ENCODE measurements around the gene ZNF664. TPM values are rescaled to one million over a fixed set of nuclear protein-coding genes. Genes with fewer than 3 reads are reported as not detected.
A peak's percentile ranks its signal among the peaks of the same experiment; 100 is the strongest.

The ZNF664 gene
- total RNA-seq, 1 donor from 2014 or later = 134 TPM

- no peak for DNase-seq (ENCODE audit: extremely low spot score, unreplicated experiment)
- H3K4me1 Mint-ChIP-seq (ENCODE audit: unreplicated experiment) = peaks cover 56% of the 10 kb centered on the region
- H3K9me3 Mint-ChIP-seq (ENCODE audit: unreplicated experiment) = no peaks in the 10 kb centered on the region
- no peaks in the 10 kb centered on the region for H3K27me3 Mint-ChIP-seq (ENCODE audit: unreplicated experiment)
- H3K27ac Mint-ChIP-seq (ENCODE audit: unreplicated experiment) = peak overlapping the region; percentile 61
- no peaks in the 10 kb centered on the region for H3K36me3 Mint-ChIP-seq (ENCODE audit: unreplicated experiment)
- no peak overlapping the region for H3K4me3 Mint-ChIP-seq (ENCODE audit: unreplicated experiment)
- TF ChIP-seq CTCF (IDR thresholded peaks at IDR 0.05) = no peak
Observed at GRCh38 chr12:124021007-124021406, 48.0 kb downstream of the ZNF664 start.

- H3K36me3 Mint-ChIP-seq (ENCODE audit: unreplicated experiment) = no peaks in the 10 kb centered on the region
- no peaks in the 10 kb centered on the region for H3K9me3 Mint-ChIP-seq (ENCODE audit: unreplicated experiment)
- H3K27ac Mint-ChIP-seq (ENCODE audit: unreplicated experiment) = no peak overlapping the region
- DNase-seq (ENCODE audit: extremely low spot score, unreplicated experiment) = no peak
- H3K27me3 Mint-ChIP-seq (ENCODE audit: unreplicated experiment) = no peaks in the 10 kb centered on the region
- peaks cover 68% of the 10 kb centered on the region for H3K4me1 Mint-ChIP-seq (ENCODE audit: unreplicated experiment)
- no peak for TF ChIP-seq CTCF (IDR thresholded peaks at IDR 0.05)
- H3K4me3 Mint-ChIP-seq (ENCODE audit: unreplicated experiment) = no peak overlapping the region
Observed at GRCh38 chr12:124022161-124022560, 49.1 kb downstream of the ZNF664 start.

- peak; percentile 87 for DNase-seq (ENCODE audit: extremely low spot score, unreplicated experiment)
- Mint-ChIP-seq H3K9me3 (ENCODE audit: unreplicated experiment) (no peaks in the 10 kb centered on the region), H3K4me1 (ENCODE audit: unreplicated experiment) (peaks cover 85% of the 10 kb centered on the region), H3K27ac (ENCODE audit: unreplicated experiment) (peak overlapping the region; percentile 95), H3K36me3 (ENCODE audit: unreplicated experiment) (no peaks in the 10 kb centered on the region), H3K4me3 (ENCODE audit: unreplicated experiment) (peak overlapping the region; percentile 41), H3K27me3 (ENCODE audit: unreplicated experiment) (no peaks in the 10 kb centered on the region)
- no peak for TF ChIP-seq CTCF (IDR thresholded peaks at IDR 0.05)
Observed at GRCh38 chr12:124024263-124024678, 51.3 kb downstream of the ZNF664 start.

GRCh38 chr12:124024776-124025175 lies 51.8 kb downstream of the ZNF664 start:
- no peak overlapping the region for H3K4me3 Mint-ChIP-seq (ENCODE audit: unreplicated experiment)
- no peak for TF ChIP-seq CTCF (IDR thresholded peaks at IDR 0.05)
- H3K27me3 Mint-ChIP-seq (ENCODE audit: unreplicated experiment) = no peaks in the 10 kb centered on the region
- peaks cover 85% of the 10 kb centered on the region for H3K4me1 Mint-ChIP-seq (ENCODE audit: unreplicated experiment)
- H3K9me3 Mint-ChIP-seq (ENCODE audit: unreplicated experiment) = no peaks in the 10 kb centered on the region
- peak overlapping the region; percentile 95 for H3K27ac Mint-ChIP-seq (ENCODE audit: unreplicated experiment)
- no peaks in the 10 kb centered on the region for H3K36me3 Mint-ChIP-seq (ENCODE audit: unreplicated experiment)
- DNase-seq (ENCODE audit: extremely low spot score, unreplicated experiment) = no peak

- Mint-ChIP-seq H3K4me1 (ENCODE audit: unreplicated experiment) (peaks cover 86% of the 10 kb centered on the region), H3K4me3 (ENCODE audit: unreplicated experiment) (no peak overlapping the region), H3K27ac (ENCODE audit: unreplicated experiment) (peak overlapping the region; percentile 70), H3K36me3 (ENCODE audit: unreplicated experiment) (no peaks in the 10 kb centered on the region), H3K9me3 (ENCODE audit: unreplicated experiment) (no peaks in the 10 kb centered on the region), H3K27me3 (ENCODE audit: unreplicated experiment) (no peaks in the 10 kb centered on the region)
- no peak for TF ChIP-seq CTCF (IDR thresholded peaks at IDR 0.05)
- DNase-seq (ENCODE audit: extremely low spot score, unreplicated experiment) = no peak
Observed at GRCh38 chr12:124025661-124026060, 52.6 kb downstream of the ZNF664 start.

Measured in osteocyte (in vitro differentiated cells).